ENCODE measurements around the gene CCDC167.

DNA sequence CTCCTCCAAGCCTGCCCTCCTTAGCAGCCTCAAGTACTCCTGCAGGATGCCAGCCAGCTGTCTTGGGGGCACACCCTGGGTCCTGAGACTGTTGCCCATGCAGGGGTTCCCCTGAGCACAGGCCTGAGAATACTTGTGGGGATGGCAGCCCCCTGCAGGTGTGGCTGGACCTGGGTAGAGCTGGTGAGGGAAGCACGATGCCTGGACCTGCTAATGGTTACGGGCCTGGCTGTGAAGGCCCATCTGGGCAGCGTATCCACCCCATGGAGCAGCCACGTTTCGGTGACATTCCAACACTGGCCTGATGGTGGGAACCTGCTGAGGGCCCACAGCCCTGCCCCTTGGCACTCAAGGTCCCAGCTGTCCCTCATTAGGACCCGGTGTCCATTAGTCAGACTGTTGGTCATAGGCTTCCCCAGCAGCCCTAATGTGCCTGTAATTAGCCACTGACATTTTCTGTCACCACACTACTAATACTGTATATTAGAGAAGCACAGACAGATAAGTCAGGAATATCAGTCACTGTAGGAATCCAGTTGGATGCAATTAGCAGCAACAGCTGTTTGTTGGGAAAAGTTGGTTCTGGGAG is 20.3 kb downstream of the CCDC167 start:
- TF ChIP-seq, protein P1, sequence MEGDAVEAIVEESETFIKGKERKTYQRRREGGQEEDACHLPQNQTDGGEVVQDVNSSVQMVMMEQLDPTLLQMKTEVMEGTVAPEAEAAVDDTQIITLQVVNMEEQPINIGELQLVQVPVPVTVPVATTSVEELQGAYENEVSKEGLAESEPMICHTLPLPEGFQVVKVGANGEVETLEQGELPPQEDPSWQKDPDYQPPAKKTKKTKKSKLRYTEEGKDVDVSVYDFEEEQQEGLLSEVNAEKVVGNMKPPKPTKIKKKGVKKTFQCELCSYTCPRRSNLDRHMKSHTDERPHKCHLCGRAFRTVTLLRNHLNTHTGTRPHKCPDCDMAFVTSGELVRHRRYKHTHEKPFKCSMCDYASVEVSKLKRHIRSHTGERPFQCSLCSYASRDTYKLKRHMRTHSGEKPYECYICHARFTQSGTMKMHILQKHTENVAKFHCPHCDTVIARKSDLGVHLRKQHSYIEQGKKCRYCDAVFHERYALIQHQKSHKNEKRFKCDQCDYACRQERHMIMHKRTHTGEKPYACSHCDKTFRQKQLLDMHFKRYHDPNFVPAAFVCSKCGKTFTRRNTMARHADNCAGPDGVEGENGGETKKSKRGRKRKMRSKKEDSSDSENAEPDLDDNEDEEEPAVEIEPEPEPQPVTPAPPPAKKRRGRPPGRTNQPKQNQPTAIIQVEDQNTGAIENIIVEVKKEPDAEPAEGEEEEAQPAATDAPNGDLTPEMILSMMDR (IDR thresholded peaks at IDR 0.05) = no peak
- TF ChIP-seq POLR2A (IDR thresholded peaks at IDR 0.05) = no peak
